Stomach smooth muscle (tissue), 2 donors: Measurements from ENCODE around the gene IPO4.

Source experiments
- H3K27ac ChIP-seq: one replicate; pipeline ENCODE4 v1.7.0; 2013; ENCODE audit warnings: mild to moderate bottlenecking, low read length, inconsistent platforms
- H3K27me3 ChIP-seq, 2 donors: one replicate each; pipeline ENCODE4 v1.7.0; 2013; ENCODE audit warnings: low read length in 2 of 2; ENCODE audit not compliant: insufficient read depth in 2 of 2, control insufficient read depth in 1 of 2
- H3K36me3 ChIP-seq, 2 donors: one replicate each; pipeline ENCODE4 v1.7.0; 2013; ENCODE audit warnings: low read length in 2 of 2; ENCODE audit not compliant: control insufficient read depth in 2 of 2, insufficient read depth in 2 of 2
- H3K4me1 ChIP-seq: one replicate; pipeline ENCODE4 v1.7.0; 2013; ENCODE audit warnings: low read length; ENCODE audit not compliant: control insufficient read depth, insufficient read depth
- H3K4me3 ChIP-seq, 2 donors: one replicate each; pipeline ENCODE4 v1.7.0; 2013; ENCODE audit warnings: low read length in 2 of 2
- H3K9ac ChIP-seq, 2 donors: one replicate each; pipeline ENCODE4 v1.7.0; 2013; ENCODE audit warnings: low read length in 2 of 2, mild to moderate bottlenecking in 1 of 2
- H3K9me3 ChIP-seq, 2 donors: one replicate each; pipeline ENCODE4 v1.7.0; 2013; ENCODE audit warnings: low read length in 2 of 2; ENCODE audit not compliant: control insufficient read depth in 2 of 2
- donor health status: healthy.
- donor health status: Pancreatic carcinoma.

The IPO4 gene

DNA sequence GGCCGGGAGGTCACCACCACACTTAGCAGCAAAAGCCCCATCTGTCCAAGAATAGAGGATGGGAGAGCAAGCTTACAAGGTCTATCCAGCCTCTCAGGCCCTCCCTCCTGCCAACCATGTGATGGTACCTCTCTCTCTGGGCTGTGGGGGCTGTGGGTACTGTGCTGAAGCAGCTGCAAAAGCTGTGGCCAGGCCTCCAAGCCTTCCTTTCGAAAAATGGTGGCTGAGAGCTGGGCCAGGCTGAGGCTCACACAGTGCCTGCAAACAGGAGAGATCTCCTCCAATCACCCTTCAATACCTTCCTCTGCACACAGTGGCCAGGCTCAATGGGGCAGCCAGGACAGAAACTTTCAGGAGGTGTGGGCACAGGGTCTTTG is 1.1 kb downstream of the IPO4 start:
- H3K36me3 ChIP-seq, result peaks cover 37 to 51% of the 10 kb centered on the region in 2 donors
- peak overlapping the region; percentile 54 to 82 for H3K4me3 ChIP-seq
- peaks cover 17% of the 10 kb centered on the region for H3K4me1 ChIP-seq
- peak overlapping the region; percentile 66 for H3K27ac ChIP-seq
- no peaks in the 10 kb centered on the region for H3K9me3 ChIP-seq
- peak overlapping the region; percentile 61 to 80 for H3K9ac ChIP-seq
- no peaks in the 10 kb centered on the region for H3K27me3 ChIP-seq

DNA sequence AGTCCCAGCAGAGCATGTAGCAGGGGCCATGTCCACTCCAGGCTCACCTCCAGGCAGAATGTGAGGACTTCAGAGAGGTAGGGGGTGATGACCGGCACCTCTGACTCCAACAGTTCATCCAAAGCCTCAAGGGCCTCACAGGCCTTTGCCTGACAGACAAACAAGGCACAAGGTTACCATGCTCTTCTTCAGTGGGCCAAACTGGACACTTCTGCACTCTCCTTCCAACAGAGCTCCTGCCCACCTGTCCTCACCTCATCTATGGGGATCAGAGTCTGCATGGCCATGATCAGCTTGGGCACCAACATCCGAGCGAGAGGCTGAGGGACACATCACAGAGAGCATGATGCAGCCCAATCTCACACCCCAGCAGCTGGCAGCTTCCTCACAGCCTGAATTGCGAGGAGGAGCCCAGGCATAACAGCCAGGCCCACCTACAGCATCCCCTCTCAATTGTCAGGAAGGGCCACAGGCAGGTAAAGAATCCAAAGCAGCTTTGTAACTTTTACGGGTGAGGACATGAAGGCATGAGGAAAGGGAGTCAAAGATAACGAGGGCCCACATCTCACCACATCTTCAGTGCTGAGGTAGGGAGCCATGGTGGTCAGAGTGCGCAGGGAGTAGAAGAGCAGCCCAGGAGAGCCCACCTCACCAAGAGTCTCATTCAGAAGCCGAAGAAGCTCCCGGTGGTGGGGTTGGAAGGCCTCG is 1.6 kb downstream of the IPO4 start:
- no peak overlapping the region for H3K27ac ChIP-seq
- H3K27me3 ChIP-seq, result no peaks in the 10 kb centered on the region
- H3K4me3 ChIP-seq, result no peak overlapping the region
- peaks cover 40 to 52% of the 10 kb centered on the region in 2 donors for H3K36me3 ChIP-seq
- peaks cover 14% of the 10 kb centered on the region for H3K4me1 ChIP-seq
- peak overlapping the region; percentile 25 to 29 for H3K9ac ChIP-seq
- no peaks in the 10 kb centered on the region for H3K9me3 ChIP-seq

DNA sequence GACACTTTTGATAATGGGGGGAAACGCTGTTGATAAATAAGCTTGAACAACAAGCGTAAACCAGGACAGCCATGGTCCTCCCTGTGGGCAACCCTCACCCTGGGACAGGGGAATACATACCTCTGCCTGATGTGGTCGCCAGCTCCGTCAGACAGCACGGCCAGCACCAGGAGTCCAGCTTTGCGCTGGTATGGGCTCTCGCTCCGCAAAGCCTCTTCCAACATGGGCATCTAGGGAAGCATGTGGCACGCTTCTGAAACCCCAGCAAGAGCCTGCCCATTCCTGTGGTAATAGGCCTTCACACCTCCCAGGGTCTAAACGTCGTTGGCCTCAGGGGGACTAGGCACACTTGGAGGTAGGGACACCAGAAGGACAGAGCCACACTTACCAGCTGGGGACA is 2.9 kb downstream of the IPO4 start:
- Histone ChIP-seq H3K9ac (no peak overlapping the region), H3K36me3 (peaks cover 43 to 52% of the 10 kb centered on the region in 2 donors), H3K4me3 (no peak overlapping the region), H3K4me1 (peaks cover 14% of the 10 kb centered on the region), H3K9me3 (no peaks in the 10 kb centered on the region), H3K27me3 (no peaks in the 10 kb centered on the region), H3K27ac (no peak overlapping the region)

DNA sequence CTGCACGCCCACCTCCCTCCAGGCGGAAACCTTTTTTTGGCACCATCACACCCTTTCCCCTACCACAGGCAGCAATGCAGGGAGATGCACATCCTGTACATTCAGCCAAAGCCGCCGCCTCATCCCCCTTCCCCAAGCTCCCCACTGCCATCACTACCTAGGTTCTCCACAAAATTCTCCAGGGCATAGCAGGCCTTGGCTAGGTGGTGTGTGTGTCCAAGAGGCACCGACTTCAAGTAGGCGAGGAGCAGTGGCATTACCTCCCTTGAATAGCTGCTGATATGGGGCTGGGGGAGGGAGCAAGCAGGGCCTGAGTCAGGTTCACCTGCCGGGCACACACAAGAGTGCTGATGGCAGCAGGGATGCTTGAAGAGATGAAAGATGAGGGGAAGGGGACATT is 3.6 kb downstream of the IPO4 start:
- peaks cover 43 to 53% of the 10 kb centered on the region in 2 donors for H3K36me3 ChIP-seq
- no peak overlapping the region for H3K9ac ChIP-seq
- H3K27me3 ChIP-seq, result no peaks in the 10 kb centered on the region
- H3K4me3 ChIP-seq, result no peak overlapping the region
- peaks cover 21% of the 10 kb centered on the region for H3K4me1 ChIP-seq
- no peak overlapping the region for H3K27ac ChIP-seq
- no peaks in the 10 kb centered on the region for H3K9me3 ChIP-seq

DNA sequence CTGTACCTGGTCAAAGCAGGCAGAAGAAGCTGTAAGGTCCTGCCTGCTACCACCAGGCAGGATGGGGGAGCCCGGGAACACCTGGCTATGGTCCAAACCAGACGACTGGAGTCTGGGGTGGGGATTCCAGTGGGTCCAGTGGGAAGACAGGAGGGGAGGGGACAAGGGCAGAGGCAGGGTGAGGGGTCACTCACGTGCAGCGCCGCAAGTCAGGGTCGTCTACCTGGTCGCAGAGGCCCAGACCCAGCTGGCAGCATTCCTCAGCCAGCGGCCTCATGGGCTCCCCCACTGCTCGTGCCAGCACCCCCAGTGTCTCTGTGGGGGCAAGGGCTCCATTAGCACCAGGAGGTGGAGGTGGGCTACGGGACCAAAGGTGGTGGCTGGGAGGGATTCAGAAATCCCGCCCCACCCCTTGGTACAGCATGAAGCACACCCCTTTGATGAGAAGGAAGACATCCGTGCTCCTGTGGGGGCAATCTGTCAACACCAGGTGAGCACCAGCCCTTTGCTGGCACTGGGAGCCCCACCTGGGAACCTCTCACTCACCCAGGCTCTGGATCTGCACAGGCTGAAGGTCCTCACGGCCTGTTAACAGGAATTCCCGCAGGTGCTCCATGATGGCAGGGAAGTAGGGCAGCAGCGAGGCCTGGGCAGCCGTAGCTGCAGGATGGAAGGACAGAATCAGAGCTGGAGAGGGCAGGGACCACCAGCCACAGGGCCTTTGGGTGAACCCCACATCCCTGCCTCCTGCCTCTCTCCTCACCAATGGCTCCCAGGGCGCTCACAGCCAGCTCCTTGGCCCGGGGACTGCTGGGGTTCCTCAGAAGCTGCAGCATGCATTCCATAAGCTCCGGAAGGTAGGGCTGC is 4.3 kb downstream of the IPO4 start:
- Histone ChIP-seq H3K27me3 (no peaks in the 10 kb centered on the region), H3K9ac (no peak overlapping the region), H3K9me3 (no peaks in the 10 kb centered on the region), H3K4me3 (no peak overlapping the region), H3K27ac (no peak overlapping the region), H3K36me3 (peaks cover 43 to 54% of the 10 kb centered on the region in 2 donors), H3K4me1 (peaks cover 21% of the 10 kb centered on the region)

DNA sequence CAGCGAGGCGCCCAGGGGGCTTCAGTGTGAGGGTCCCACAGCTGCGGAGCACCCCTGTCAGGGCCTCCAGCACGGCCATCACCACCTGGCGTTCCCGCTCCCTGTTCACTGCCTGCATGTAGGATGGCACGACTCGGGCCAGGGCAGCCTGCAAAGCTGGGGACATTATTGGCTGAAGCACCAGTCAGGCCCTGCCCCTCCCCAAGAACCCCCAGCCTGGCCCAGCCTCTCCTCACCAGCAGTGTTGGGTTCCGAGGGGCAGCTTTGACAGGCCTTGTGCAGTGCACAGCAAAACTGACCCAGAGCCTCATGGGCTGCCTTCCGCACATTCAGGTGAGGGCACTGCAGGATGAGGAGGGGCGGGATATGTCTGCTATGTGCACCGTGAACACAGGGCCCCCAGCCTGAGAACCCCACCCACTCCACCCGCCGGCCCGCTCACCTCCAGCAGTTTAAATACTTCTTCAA is 5.6 kb downstream of the IPO4 start:
- Histone ChIP-seq H3K4me3 (no peak overlapping the region), H3K9ac (no peak overlapping the region), H3K27me3 (no peaks in the 10 kb centered on the region), H3K36me3 (peaks cover 43 to 60% of the 10 kb centered on the region in 2 donors), H3K9me3 (no peaks in the 10 kb centered on the region), H3K4me1 (peaks cover 14% of the 10 kb centered on the region), H3K27ac (no peak overlapping the region)

DNA sequence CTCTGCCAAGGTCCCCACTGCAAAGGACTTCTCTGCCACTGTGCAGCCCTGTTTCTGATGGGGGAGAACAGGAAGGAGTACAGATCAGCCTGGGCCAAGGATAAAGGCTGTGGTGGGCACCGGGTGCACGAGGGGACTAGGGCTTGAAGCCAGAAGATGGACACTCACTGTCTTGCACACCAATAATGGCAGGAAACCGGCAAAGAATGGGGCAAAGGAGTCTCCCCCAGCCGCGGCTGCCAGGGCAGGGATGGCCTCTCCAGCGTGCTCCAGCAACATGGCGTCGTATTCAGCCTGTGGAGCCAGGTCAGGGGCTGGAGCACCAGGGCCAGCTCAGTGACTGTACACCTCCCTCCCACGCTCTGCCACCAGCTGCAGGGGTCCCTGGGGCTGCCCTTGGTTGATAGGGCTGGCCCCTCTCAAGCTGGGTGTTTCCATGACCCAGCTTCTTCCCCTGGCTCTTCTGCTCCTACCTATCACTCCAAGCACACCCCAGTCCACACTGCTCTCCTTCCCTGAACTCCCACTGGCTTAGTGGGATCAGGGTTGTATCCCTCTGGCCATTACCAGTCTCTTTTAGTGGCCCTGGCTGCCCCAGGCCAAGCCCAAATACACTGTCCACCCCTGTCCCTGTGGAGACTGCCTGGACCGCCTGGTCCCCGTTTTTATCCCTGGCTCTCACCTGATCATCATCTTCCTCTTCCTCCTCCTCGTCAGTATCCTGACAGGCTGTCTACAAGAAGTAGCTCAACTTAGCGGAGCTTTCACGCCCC is 6.3 kb downstream of the IPO4 start:
- Histone ChIP-seq H3K4me1 (peaks cover 6% of the 10 kb centered on the region), H3K4me3 (no peak overlapping the region), H3K27me3 (no peaks in the 10 kb centered on the region), H3K9ac (no peak overlapping the region), H3K36me3 (peaks cover 43 to 60% of the 10 kb centered on the region in 2 donors), H3K9me3 (no peaks in the 10 kb centered on the region), H3K27ac (no peak overlapping the region)

DNA sequence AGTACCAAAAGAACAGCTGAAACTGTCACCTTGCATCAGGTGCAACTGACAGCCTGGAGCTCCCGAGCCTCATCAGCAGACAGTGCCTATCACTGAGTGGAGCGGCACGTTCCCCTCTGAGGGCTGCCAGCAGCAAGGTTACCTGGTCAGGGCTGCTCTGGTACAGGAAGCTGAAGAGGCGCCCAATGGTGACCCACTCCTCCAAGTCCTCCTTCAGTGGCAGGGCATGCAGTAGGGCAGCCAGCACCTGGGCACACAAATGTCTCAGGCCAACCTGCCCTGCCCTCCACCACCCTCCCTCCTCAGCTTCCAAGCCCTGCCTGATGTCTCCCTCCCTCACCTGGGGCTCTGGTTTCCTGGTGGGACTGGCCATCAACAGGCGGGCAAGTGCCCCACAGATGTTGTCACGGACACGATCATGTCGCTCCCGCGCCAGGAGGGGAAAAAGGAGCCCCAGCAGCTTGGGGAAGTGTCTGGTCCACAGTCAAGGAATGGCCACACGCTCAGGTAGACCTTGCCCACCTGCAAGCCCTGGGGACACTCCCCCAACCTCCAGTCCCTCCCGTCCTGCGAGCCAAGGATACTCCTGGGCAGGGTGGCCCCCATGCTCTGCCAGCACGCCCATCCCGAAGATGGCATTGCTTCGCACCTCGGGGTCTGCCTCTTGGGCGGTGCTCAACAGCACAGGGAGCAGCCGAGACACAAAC is 7.1 kb downstream of the IPO4 start:
- H3K9ac ChIP-seq, result no peak overlapping the region
- H3K4me3 ChIP-seq, result no peak overlapping the region
- peak overlapping the region; percentile 76 for H3K27ac ChIP-seq
- H3K4me1 ChIP-seq, result peaks cover 6% of the 10 kb centered on the region
- H3K36me3 ChIP-seq, result peaks cover 40 to 55% of the 10 kb centered on the region in 2 donors
- H3K9me3 ChIP-seq, result no peaks in the 10 kb centered on the region
- H3K27me3 ChIP-seq, result no peaks in the 10 kb centered on the region

DNA sequence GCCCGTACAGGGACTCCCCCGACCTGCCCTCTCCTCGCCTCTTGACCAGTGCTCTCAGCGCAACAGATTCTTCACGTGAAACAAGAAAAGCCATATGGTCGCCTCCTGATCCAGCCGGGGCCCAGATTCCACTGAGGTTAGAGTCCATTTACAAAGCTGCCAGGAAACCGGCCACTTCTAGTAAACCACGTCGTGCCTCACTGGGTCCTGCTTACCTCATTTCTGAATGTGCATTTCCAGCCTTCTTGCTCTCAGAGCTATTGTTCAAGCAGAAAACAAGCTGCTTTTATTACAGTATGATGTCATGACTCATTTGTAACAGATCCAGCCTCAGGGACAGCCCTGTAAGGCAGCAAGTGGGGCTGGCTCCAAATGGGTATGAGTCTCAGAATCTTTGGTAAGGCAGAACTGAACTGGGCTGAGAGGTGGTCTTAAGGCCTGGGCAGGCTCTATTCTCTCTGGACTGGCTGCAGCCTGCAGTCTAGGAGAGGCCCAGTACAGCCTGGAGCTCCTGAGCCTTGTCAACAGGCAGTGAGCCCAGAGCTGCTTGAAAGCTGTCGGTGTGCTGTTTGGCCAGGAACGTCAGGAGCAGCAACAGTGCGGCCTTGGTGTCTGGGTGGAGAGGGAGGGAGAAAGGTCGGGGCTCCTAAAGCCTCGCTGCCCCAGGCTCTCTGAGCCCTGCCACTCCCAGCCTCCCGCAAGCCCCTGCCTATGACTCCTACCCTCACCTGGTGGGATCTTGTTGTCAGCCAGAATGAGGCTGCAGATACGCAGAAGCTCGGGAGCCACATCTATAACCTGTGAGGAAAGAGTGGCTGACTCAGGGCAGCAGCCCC is 8.4 kb downstream of the IPO4 start:
- H3K36me3 ChIP-seq, result peaks cover 28 to 43% of the 10 kb centered on the region in 2 donors
- H3K9ac ChIP-seq, result peak overlapping the region; percentile 29 to 40
- H3K9me3 ChIP-seq, result no peaks in the 10 kb centered on the region
- H3K27ac ChIP-seq, result peak overlapping the region; percentile 76
- H3K4me1 ChIP-seq, result peaks cover 6% of the 10 kb centered on the region
- H3K4me3 ChIP-seq, result no peak overlapping the region
- H3K27me3 ChIP-seq, result no peaks in the 10 kb centered on the region
